NCI-H2196 treated with DMSO at 0.1 percent for 48 hours (cell line): ENCODE measurements around the gene PHLDA1.

Experiments
- DNase-seq: peaks from one replicate; lab custom pipeline; 2025; ENCODE audit not compliant: unreplicated experiment; lab: John Stamatoyannopoulos, UW

The PHLDA1 gene

DNA sequence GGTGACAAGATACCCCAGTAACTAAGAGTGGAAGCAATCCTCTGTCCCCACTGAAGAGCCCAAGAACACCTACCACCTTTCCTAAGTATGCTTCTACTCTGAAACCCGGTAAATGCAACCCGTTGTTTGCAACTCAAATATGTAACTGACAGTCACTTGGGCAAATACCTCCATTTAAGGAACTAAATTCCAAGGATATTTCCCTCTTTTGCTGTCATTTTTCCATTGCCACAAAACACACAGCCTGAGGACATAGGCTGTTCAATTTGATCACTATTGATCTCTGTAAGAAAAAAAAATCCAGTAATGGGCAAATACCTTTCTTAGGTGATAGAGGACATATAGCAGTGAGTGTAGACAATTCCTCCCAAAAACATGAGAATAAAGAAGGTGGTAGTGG lies 6.6 kb upstream of the PHLDA1 start:
- DNase-seq, result no peak

DNA sequence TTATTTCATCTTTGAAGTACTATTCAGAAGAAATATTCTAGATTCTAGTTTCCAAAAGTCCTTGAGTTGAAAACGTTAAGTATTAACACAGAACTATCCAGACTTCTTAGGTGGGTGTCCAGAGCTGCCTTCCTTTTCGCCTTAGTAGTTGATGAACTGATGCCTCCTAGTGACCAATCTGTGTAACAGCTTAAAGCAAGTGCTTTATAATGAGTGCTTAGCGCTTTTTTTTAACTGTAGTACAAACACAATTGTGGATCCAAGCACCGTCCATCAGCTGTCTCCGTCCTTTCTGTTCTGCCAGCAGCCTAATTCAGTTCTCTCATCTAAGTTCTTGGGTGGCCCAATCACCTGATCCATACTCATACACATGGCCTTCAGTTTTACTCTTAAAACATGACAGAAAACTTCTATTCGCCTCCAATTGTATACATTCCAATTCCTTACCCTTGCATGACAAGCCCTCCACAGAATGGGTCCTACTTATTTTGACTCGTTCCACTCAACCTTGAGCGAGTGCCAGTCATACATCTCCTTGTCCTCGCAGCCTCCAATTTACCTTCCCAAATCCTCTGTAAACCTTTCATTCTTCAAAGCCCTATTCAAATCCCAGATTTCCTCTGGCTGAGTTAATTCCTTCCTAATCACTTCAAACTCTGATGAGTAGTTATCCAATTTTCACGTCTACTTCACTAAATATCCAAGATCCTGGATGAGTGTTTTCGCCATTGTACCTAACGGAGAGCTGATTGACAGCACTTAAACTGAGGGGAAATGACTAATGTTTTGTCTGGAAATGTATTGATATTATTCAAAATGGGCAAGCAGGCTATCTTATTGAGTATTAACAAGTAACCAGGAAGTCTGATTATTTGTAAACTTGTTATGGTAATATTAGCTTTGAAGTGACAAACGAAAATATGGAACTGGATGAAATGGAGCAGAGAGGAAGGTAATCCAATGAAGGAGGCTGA lies 5.8 kb upstream of the PHLDA1 start:
- peak; percentile 48 for DNase-seq

DNA sequence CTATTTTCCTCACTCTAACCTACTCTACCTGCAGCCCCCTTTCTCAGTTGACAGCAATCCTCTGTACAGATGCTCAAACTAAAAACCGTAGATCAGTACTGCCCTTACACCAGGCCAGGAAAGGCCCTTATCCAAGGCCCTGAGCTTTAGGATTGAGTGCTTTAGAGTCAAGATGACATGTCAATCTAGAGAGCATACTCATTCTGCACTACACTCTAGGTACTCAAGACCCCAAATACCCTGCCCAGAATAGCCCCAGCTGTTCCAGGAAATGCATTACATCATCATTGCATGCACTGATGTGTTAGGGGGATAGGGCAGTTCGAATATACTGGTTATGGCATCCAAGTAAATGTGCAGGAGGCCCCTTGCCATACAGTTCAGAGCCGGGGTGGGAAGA lies 3.5 kb upstream of the PHLDA1 start:
- no peak for DNase-seq

DNA sequence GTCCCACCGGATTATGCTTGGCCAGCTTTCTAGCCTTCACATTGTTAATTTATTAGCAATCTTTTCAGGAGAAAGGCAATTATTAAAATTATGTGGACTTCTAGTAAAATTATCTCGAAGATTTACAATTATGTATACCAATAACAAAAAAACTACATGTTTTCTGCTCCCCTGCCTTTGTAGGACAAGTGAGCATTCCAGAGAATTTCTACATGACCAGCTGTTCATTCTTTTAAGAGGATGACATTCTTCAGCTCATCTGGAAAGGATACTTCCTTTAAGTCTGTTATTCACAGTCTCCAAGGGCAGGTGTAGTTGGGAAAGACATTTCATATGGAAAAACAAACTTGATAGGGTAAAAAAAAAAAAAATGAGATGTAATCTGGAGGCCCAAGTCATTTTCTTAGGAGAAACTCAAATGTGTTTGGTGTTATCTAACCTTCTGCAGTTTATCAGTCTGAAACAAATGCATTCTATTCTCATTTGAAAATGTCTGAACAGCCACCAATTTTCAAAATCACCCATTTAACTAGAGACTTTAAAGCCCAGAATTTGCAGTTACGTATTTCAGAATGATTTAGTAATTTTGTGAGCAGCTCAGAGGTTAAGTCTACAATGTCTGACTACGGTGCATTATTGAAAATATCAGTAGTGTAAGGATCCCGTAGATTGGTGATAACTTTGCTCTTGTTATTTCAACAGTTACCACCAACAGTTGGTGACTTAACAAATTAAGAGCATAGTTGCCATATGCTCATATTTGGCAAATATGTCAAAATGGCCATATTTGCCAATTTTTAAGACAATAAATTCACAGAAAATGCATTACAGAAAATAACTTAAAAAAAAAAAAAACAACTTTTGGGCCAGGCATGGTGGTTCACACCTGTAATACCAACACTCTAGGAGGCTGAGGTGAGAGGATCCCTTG lies 1.8 kb upstream of the PHLDA1 start:
- no peak for DNase-seq

DNA sequence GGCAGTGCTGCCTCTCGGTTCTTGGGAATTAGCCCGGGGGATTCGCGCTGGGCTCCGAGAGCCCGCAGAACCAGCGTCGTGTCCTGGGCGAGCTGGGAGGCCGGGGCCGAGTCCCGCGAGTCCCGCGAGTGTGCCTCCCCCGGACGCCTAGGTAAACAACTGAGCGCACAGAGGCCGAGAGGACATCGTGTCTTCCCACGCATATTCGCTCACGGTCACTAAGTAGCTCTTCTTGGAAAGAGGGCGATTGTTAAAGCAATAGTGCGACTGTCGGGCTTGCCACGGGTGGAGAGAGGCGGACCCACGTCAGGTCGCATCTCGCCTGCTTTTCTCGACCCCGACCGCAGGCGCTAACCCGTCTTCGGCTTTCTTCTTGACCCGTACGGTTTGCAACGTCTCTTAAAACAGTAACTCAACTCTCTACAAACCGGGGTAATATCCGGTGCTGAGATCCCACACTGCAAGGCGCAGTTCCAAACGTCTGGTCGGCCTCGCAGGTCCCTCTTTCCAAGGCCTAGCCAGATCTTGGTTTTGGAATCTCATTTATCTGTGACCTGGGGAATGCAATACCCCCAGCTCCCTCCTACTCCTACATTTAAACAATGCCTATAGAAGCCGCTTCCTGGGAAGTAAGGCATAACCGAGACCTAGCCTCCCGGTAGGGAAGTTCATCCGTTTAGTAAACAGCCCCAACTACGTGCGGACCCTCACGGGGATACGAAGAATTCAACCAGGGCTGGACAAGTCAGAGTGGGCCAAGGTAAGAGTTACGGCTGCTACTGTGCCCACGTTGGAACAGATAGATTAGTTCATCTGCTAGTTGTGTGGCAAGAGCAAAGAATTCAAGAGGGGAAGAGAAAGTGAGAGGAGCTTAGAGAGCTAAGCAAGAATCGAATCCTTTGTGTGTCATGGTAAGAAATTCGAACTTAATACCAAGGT lies 736 bp upstream of the PHLDA1 start:
- peak; percentile 16 for DNase-seq

DNA sequence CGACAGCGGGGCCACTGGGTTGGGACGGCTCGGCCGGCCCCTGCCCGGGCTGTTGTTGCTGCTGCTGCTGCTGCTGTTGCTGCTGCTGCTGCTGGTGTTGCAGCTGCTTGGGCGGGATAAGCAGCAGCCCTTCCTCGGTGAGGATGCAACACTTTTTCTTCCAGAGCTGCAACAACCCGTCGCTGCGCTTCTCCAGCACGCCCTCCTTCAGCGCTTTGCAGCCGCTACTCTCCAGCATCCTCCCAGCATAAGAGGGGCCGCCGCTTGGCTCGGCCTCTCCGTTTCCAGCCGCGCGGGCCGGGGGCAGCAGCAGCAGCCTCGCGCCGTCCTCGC lies 529 bp downstream of the PHLDA1 start:
- DNase-seq, result no peak

DNA sequence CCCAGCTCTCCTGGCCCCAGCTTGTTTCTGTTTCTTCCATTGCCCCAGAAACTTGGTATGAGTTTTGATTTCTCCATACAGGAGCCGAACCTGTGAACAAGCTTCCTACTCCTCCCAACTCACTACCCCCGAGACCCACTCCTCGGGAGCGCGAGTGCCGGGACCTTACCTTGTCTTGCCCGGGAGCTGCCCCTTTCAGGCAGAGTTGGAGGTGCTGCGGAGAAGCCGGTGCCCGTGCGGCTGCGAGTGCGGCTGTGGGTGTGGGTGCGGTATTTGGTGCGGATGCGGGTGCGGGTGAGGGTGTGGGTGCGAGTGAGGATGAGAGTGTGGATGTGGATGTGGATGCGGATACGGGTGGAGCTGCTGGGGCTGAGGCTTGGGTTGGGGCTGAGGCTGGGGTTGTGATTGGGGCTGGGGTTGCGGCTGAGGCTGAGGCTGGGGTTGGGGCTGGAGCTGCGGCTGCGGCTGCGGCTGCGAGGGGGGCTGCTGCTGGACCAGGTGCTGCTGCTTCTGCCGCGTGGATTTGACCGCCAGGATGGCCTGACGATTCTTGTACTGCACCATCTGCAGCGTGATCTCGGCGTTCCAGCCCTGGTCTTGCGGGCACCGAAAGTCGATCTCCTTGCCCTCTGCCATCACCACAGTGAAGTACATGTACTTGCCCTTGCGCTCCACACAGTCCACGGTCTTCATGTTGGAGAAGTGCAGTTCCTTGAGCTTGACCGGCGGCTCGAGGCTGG lies 1.1 kb downstream of the PHLDA1 start:
- DNase-seq, result no peak

DNA sequence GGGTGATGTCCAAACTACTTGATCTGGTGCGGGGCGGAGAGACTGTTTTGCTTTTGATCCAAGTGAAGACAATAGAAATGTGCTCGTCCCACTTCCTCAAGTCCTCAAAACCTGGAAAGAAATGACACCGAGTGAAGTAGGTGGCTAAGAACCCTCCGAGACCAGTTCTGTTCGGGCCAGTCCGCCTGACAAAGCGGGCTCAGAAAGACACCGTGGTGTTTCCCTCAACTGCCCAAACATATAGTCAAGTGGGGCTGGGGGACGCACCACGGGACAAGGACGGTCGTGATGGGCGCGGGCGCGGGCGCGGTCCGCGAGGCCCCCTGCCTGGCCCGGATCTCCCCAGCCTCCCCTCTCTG lies 1.6 kb downstream of the PHLDA1 start:
- no peak for DNase-seq

DNA sequence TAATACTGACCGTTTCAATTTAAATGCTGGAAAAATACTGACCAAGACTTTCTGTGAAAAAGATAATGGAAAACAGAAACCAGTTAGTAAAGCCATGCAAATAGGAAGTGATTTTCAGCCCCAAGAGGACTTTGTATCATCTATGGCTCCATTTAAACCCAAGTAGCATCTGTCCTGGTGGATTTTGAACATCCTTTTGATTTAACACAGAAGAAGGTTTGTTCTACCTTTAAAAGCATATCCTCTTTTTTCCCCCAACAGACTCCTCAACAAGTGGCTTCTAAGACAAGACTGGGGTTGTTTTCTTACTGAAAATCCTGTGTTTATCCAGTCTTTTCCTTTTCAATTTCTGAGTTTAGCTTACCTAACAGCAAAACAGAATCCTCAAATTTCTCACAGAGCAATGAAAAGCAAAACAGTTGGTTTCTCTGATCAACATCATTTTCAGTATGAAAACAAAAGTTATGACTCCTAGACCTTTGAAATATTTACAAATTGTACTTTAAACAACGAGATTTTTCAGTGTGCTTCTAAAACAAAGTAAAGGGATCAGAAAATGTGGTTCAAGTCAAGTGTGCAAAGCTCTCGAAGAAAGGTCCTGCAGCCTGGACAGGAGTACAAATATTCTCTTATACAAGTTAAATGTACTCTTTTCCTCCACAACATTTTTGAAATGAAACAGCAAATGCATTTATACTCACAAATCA lies 2.9 kb downstream of the PHLDA1 start:
- no peak for DNase-seq

DNA sequence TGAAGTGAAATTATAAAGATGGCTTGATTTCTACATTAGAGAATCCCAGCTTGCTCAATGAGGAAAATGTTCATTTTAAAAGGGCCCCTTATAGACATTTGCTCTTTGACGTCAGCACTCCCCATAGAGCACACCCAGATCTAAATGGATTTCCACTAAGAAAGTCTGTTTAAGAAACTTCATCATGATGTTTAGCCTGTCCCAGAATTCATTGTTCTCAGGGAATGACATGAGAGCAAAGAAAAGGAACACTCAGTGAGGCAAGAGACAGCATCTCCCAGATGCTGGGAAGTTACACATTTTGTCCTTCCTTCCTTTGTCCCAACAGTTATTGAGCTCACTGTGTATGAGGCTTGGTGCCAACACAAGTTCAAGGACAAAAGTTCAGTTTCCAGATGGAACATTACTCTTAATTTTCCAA lies 4.9 kb downstream of the PHLDA1 start:
- no peak for DNase-seq

DNA sequence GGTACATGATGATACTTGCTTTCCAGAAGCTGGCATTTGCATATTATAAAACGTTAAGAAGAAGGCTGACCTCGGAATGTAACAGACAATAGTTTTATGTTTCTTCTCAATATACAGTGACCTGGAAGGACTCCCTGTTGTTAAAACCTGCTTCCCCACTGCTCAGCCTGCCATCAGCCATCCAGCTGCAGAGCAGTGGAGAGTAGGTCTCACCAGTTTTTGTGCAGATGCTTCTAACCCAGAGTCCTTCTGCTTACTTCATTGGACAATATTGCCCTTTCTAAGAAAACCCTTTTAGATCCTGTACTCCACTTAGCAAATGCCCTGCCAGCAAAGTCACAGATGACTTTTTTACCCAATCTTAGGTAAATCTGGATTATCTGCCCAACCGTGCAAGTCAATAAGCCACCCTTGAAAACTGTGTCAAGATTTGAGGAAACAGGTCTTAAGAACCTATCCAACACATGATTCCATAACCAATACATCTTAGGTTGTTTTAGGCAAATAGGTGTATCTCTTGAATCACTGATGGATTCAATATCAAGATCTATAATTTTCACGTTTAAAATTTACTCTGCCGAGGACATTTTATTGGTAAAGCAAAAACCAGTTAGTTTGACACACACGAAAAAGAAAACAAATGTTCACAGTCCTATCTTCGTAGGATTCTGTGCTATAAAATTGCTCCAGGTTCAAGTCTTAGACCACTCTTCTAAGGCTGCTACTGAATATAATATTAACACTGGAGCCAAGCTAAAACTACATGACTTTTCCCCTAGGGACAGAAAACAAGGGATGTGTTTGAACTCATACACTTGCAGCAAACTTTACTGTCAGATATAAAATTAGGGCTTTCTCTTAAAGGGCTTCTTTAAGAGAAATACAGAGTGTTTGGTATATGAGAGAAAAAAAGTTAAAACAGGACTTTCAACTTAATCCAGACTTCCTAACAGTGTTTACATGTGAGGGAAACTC lies 5.7 kb downstream of the PHLDA1 start:
- no peak for DNase-seq

DNA sequence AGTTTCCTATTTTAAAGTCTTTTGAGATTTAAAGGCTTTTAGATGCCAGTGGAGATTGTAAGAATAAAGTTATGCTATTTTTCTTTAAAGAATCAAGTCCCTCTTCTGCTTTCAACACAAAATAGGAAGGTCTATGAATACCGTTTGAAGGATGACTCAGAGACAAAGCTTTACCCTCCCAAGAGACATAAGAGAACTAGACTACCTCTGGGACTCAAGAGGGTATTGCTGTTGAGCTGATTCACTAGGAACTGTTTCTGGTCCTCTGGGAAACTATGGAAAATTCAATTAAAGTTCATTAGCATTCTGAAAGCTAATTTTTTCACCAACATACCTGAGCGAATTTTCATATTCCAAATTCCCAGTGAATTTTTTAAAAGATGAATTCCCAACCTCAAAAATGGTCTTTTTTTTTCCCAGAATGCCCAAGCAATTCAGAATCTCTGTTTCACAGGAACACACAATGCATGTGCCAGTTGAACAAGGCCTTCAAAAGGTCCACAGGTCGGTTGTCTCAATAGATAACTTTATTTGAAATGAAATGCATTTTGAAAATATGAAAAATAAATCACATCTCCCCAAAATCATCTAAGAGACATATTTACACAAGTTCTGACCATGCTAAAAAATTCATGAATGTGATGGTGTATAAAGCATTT lies 6.5 kb downstream of the PHLDA1 start:
- DNase-seq, result no peak

DNA sequence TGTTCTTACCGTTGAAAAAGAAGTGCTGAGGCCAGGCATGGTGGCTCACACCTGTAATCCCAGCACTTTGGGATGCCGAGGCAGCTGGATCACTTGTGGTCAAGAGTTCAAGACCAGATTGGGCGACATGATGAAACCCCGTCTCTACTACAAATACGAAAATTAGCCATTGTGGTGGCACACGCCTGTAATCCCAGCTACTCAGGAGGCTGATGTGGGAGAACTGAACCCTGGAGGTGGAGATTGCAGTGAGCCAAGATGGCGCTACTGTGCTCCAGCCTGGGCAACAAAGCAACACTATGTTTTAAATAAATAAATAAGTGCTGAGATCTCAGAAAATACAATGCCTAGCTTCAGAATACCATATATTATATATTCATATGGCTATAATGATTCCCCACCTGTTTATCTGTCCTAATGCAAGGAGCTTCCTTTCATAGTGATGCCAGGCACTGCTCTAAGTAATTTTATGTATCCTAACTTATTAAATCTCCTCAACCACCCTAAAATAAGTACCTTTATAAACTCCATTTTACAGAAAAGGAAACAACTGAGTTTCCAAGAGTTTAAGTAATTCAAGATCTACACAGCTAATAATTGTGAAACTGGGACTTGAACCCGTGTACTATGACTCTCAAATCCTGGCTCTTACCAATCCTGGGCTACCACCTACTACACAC lies 7.3 kb downstream of the PHLDA1 start:
- DNase-seq, result no peak

DNA sequence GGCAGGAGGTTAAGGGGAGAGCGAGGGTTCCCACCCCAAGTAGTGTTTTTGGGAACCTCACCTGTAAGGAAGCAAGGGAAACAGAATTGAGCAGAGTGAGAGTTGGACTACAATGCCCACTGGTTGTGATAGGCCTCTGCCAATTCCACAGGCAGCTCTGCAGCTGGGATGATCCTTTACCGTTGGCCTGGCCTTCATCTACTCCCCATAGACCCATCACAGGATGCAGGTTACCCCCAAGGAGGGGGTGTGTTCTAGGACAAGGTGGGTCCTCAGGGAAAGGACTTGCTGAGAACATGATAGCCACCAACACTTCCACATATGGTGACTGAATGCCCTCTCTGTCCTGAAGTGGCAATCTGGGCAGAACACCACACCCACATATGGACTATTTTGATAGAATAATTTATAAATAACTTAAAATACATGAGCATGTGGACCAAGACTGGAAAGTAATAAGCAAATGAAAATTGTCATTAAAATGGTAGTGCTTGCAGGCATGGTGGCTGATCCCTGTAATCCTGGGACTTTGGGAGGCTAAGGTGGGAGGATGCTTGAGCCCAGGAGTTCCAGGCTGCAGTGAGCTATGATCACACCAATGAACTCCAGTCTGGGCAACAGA lies 8.4 kb downstream of the PHLDA1 start:
- DNase-seq, result no peak

DNA sequence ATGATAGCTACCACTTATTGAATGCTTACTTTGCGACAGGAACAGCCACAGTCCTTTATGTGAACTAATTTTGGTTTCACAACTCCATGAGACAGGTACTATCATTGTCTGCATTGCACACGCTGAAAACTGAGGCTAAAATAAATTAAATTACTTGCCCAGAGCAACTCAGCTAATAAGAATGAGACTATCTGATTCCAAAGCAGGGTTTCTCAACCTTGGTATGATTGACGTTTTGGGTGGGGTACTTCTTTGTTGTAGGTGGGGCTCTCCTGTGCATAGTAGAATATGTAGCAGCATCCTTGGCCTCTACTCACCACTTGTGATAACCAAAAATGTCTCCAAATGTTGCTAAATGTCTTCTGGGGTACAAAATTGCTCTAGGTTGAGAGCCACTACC lies 9.1 kb downstream of the PHLDA1 start:
- no peak for DNase-seq

DNA sequence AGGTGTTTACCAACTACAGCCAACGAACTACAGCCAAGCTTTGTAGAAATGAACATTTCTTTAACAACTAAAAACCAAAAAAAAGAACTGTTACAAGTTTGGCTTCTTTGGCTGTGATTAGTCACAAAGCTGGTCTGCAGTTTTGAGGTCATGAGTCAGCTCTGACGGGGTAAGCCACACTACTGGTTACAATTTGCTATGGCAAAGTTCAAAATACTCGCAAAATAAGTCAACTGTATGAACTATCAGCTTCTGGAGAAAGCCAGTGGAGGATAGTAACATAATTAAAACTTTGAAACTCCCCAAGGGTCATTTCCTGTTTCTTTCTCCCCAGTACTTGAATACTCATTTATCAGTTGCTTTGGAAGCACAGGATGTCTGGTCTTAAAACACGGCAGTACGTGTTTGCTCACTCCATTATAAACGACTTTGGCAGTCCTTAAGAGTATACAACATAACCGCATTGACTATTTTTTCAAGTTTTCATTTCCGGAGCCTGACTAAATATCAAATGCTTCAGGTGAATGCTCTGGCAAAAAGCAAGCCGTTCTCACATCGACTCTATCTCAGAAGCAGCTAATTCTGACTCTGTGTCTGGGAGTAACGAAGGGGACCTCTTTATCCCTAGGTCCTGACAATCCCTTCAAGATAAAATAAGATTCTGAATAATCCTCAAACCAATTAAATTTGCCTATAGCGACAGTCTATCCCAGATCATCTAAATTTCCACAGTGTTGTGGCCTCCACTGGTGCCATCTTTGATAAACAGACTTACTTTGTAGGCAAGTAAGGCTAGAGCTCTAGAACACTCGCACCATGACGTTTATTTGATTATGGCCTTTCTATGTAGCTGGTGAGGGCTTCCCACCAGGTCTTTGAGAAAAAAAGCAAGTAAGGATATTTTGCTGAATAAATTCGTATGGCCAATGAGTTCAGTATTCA lies 10.6 kb downstream of the PHLDA1 start:
- peak; percentile 40 for DNase-seq
